ENCODE results near the gene QPCT. TPM values are rescaled to one million over a fixed set of nuclear protein-coding genes. Genes with fewer than 3 reads are reported as not detected.

The QPCT gene
- total RNA-seq, 2 experiments from 2014 or later, result 3.5 to 52.6 TPM

GRCh38 chr2:37394796-37395555 lies 50.5 kb downstream of the QPCT start:
- intact Hi-C loops (cut with micrococcal nuclease; ENCODE audit: unreplicated experiment), result loop anchor here (5.0 kb wide), 8 partner anchors 127 to 882 kb away; partner anchors contain the start of genes CDC42EP3, CEBPZ and NDUFAF7
- BruUV-seq (replicated peaks), result no TSS peak
- H3K27ac ChIP-seq (ENCODE audit: low read depth, low read length, poor library complexity, severe bottlenecking), result no peak overlapping the region
- no peaks in the 10 kb centered on the region for H3K9me2 ChIP-seq (ENCODE audit: insufficient read depth, low read length)
- TF ChIP-seq CTCF (conservative IDR thresholded peaks at IDR 0.05; ENCODE audit: low read length) (no peak), EZH2phosphoT487 (IDR thresholded peaks at IDR 0.05; ENCODE audit: borderline replicate concordance, low read depth, low read length) (no peak)
- DNase-seq (ENCODE audit: low spot score), result no peak
- no peaks in the 10 kb centered on the region for H3K36me3 ChIP-seq (ENCODE audit: insufficient read depth, low read length)
- ChIA-PET POLR2A (interaction anchor here (0.9 kb wide), 1 partner anchor 36 kb away, joined by 3 read pairs; no protein-coding TSS in a partner anchor), CTCF (ENCODE audit: unreplicated experiment) (interaction anchor here (1.3 to 2.8 kb wide), 3 partner anchors 438 to 485 kb away, joined by 4 to 12 read pairs (median 9); no protein-coding TSS in a partner anchor)
- no peaks in the 10 kb centered on the region for H4K20me1 ChIP-seq (ENCODE audit: insufficient read depth, low read length)
- no peak overlapping the region for H3K4me2 ChIP-seq (ENCODE audit: low read length)
- no peak overlapping the region for H2AFZ ChIP-seq (ENCODE audit: low read length)
- H3K9me3 ChIP-seq (ENCODE audit: low read length), result no peaks in the 10 kb centered on the region
- H3K4me1 ChIP-seq (ENCODE audit: insufficient read depth, low read length, poor library complexity, severe bottlenecking), result peaks cover 62% of the 10 kb centered on the region
- H3K4me3 ChIP-seq (ENCODE audit: low read depth, low read length, poor library complexity, severe bottlenecking), result no peak overlapping the region
- no peaks in the 10 kb centered on the region for H3K79me2 ChIP-seq (ENCODE audit: insufficient read depth, low read depth, low read length)

- no peak overlapping the region for H3K4me2 ChIP-seq (ENCODE audit: low read length)
- H3K27ac ChIP-seq (ENCODE audit: low read depth, low read length, poor library complexity, severe bottlenecking), result no peak overlapping the region
- no peak for DNase-seq (ENCODE audit: low spot score)
- peaks cover 41% of the 10 kb centered on the region for H3K4me1 ChIP-seq (ENCODE audit: insufficient read depth, low read length, poor library complexity, severe bottlenecking)
- no TSS peak for BruUV-seq (replicated peaks)
- intact Hi-C loops (cut with micrococcal nuclease; ENCODE audit: unreplicated experiment), result loop anchor here (1.0 to 5.0 kb wide), 6 partner anchors 125 to 880 kb away; no protein-coding TSS in a partner anchor
- ChIA-PET CTCF (ENCODE audit: unreplicated experiment) (interaction anchor here (0.9 to 2.8 kb wide), 5 partner anchors 16 to 480 kb away, joined by 5 to 16 read pairs (median 9); no protein-coding TSS in a partner anchor), POLR2A (interaction anchor here (0.6 to 1.5 kb wide), 13 partner anchors 15 to 426 kb away, joined by 3 to 7 read pairs (median 4); no protein-coding TSS in a partner anchor)
- H3K79me2 ChIP-seq (ENCODE audit: insufficient read depth, low read depth, low read length), result no peaks in the 10 kb centered on the region
- no peaks in the 10 kb centered on the region for H3K9me3 ChIP-seq (ENCODE audit: low read length)
- no peak overlapping the region for H3K4me3 ChIP-seq (ENCODE audit: low read depth, low read length, poor library complexity, severe bottlenecking)
- TF ChIP-seq CTCF (conservative IDR thresholded peaks at IDR 0.05; ENCODE audit: low read length) (no peak), EZH2phosphoT487 (IDR thresholded peaks at IDR 0.05; ENCODE audit: borderline replicate concordance, low read depth, low read length) (no peak)
- H3K36me3 ChIP-seq (ENCODE audit: insufficient read depth, low read length), result no peaks in the 10 kb centered on the region
- H2AFZ ChIP-seq (ENCODE audit: low read length), result peak overlapping the region; percentile 53
- no peaks in the 10 kb centered on the region for H4K20me1 ChIP-seq (ENCODE audit: insufficient read depth, low read length)
- H3K9me2 ChIP-seq (ENCODE audit: insufficient read depth, low read length), result no peaks in the 10 kb centered on the region
These were observed 52.6 kb downstream of the QPCT start for GRCh38 chr2:37396890-37397565.
